Hepatic stellate cell (primary cell): ENCODE data around the gene C1QTNF3.
A peak's percentile ranks its signal among the peaks of the same experiment; 100 is the strongest.

Experiments
- DNase-seq: peaks from one replicate; pipeline ENCODE4 v3.0.0; 2011; ENCODE audit warnings: low spot score

The C1QTNF3 gene

GRCh38 chr5:33997331-33997983, 45.6 kb downstream of the C1QTNF3 start:
- peak; percentile 59 for DNase-seq

GRCh38 chr5:33995865-33996264, 47.1 kb downstream of the C1QTNF3 start:
- no peak for DNase-seq

- peak; percentile 52 for DNase-seq
Observed at GRCh38 chr5:33994845-33995244, 48.2 kb downstream of the C1QTNF3 start.

GRCh38 chr5:33992864-33993263, 50.1 kb downstream of the C1QTNF3 start:
- DNase-seq, result no peak

GRCh38 chr5:33985447-33985846, 57.6 kb downstream of the C1QTNF3 start:
- DNase-seq, result no peak

GRCh38 chr5:33984671-33985124, 58.3 kb downstream of the C1QTNF3 start, which contains the start of gene SLC45A2:
SLC45A2 (minus strand) TSS chr5:33984693; CDS start chr5:33984583, 110 bp downstream.
- no peak for DNase-seq

GRCh38 chr5:33984178-33984577, 58.8 kb downstream of the C1QTNF3 start:
- no peak for DNase-seq

GRCh38 chr5:33981408-33982162, 61.4 kb downstream of the C1QTNF3 start:
- no peak for DNase-seq

GRCh38 chr5:33980030-33980429, 63.0 kb downstream of the C1QTNF3 start:
- no peak for DNase-seq

GRCh38 chr5:33978306-33978705, 64.7 kb downstream of the C1QTNF3 start:
- no peak for DNase-seq

GRCh38 chr5:33976307-33976706, 66.7 kb downstream of the C1QTNF3 start:
- DNase-seq, result no peak

GRCh38 chr5:33975852-33976251, 67.2 kb downstream of the C1QTNF3 start:
- no peak for DNase-seq

GRCh38 chr5:33973271-33973670, 69.7 kb downstream of the C1QTNF3 start:
- no peak for DNase-seq

GRCh38 chr5:33969572-33970452, 73.2 kb downstream of the C1QTNF3 start:
- peak; percentile 70 for DNase-seq

- no peak for DNase-seq
Observed at GRCh38 chr5:33968211-33969005, 74.6 kb downstream of the C1QTNF3 start.
